ENCODE results near the gene DKK2. TPM values are rescaled to one million over a fixed set of nuclear protein-coding genes. Genes with fewer than 3 reads are reported as not detected.

DKK2 gene
- total and polyA plus RNA-seq, 2 experiments from 2014 or later, result 3.2 to 4.3 TPM

DNA sequence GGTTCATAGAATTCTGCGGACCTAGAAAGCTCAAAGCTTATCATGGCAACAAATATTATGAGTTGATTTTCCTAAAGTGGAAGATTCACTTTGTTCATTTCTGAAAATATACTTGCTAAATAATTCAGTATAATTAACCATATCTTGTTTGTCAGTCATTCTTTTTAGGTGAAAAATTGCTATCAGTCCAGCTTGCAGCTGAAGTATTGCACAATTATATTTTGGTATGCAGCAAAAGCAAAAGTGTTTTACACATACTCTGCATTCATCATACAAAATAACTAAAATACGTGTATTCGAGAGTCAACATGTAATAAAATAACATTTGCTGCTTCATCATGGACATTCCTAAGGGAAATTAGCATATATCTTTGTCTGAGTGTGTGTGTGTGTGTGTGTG lies 24.8 kb downstream of the DKK2 start:
- Histone ChIP-seq H3F3A (ENCODE audit: insufficient read depth) (no peaks in the 10 kb centered on the region), H4K20me1 (ENCODE audit: insufficient read depth) (no peaks in the 10 kb centered on the region), H3K36me3 (ENCODE audit: low read depth) (no peaks in the 10 kb centered on the region), H3K27ac (no peak overlapping the region), H3K9ac (no peak overlapping the region), H3K4me2 (ENCODE audit: unreplicated experiment) (no peak overlapping the region), H3K9me3 (ENCODE audit: low read depth) (no peaks in the 10 kb centered on the region), H3K4me3 (no peak overlapping the region), H3K27me3 (replicated peaks; ENCODE audit: insufficient read depth) (no peaks in the 10 kb centered on the region), H3K9me2 (ENCODE audit: insufficient read depth) (no peaks in the 10 kb centered on the region), H2AFZ (no peak overlapping the region), H3K4me1 (ENCODE audit: insufficient read depth) (no peaks in the 10 kb centered on the region), H3K79me2 (ENCODE audit: insufficient read depth) (no peaks in the 10 kb centered on the region)
- DNase-seq, result no peak
- TF ChIP-seq EZH2 (IDR thresholded peaks at IDR 0.05; ENCODE audit: insufficient read depth, poor library complexity, severe bottlenecking), result no peak
- no peak for TF ChIP-seq EZH2phosphoT487 (IDR thresholded peaks at IDR 0.05; ENCODE audit: insufficient read depth, low read depth)
- in situ Hi-C loops (cut with MboI), result no loop called here
- WGBS, 2 experiments (ENCODE audit: low coverage in 1 of 2, low lambda C conversion rate in 2 of 2, missing lambda C conversion rate in 2 of 2), result 66 to 67% methylated on average over 3 of the region's 3 CpGs

DNA sequence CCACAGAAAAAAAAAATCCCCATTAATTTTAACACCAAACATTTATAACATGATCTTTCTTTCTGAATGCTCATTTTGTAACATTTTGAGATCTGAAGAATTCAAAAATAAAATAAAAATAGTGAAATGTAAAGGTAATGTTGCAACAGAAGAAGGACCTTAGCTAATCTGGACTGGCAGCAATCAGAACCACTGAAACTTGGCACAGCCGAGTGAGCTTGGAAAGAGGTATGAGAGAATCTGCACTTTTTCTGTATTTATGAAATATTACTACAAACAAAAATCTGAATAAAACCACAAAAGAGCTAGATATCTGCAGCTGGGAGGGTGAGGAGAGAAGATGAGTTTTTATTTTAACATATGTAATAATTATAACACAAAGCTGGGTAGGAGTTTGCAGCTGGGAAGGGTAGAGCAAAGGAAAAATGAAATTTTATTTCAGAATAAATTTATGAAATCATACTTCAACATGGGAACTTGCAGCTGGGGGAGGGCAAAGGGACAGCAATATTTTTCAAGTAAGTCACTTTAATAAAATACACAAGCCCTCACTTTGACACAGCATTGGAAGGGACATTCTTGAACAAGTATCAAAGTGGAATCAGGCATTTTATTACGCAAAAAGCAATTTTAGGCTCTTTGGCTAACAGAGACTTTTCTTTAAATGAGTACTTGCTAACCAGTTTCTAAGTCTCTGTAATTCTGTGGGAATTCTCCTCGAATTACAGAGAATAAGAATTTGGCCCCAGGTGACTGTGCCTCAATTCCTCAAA lies 26.7 kb downstream of the DKK2 start:
- Histone ChIP-seq H3K4me1 (ENCODE audit: insufficient read depth) (no peaks in the 10 kb centered on the region), H2AFZ (no peak overlapping the region), H3K9me3 (ENCODE audit: low read depth) (no peaks in the 10 kb centered on the region), H3K9me2 (ENCODE audit: insufficient read depth) (no peaks in the 10 kb centered on the region), H4K20me1 (ENCODE audit: insufficient read depth) (no peaks in the 10 kb centered on the region), H3K4me3 (no peak overlapping the region), H3K79me2 (ENCODE audit: insufficient read depth) (no peaks in the 10 kb centered on the region), H3K27me3 (replicated peaks; ENCODE audit: insufficient read depth) (no peaks in the 10 kb centered on the region), H3K36me3 (ENCODE audit: low read depth) (no peaks in the 10 kb centered on the region), H3F3A (ENCODE audit: insufficient read depth) (no peaks in the 10 kb centered on the region), H3K27ac (no peak overlapping the region), H3K9ac (no peak overlapping the region), H3K4me2 (ENCODE audit: unreplicated experiment) (no peak overlapping the region)
- in situ Hi-C loops (cut with MboI), result no loop called here
- WGBS, 2 experiments (ENCODE audit: low coverage in 1 of 2, low lambda C conversion rate in 2 of 2, missing lambda C conversion rate in 2 of 2), result 33 to 41% methylated on average over 3 of the region's 3 CpGs
- no peak for TF ChIP-seq EZH2phosphoT487 (IDR thresholded peaks at IDR 0.05; ENCODE audit: insufficient read depth, low read depth)
- no peak for TF ChIP-seq EZH2 (IDR thresholded peaks at IDR 0.05; ENCODE audit: insufficient read depth, poor library complexity, severe bottlenecking)
- no peak for DNase-seq

DNA sequence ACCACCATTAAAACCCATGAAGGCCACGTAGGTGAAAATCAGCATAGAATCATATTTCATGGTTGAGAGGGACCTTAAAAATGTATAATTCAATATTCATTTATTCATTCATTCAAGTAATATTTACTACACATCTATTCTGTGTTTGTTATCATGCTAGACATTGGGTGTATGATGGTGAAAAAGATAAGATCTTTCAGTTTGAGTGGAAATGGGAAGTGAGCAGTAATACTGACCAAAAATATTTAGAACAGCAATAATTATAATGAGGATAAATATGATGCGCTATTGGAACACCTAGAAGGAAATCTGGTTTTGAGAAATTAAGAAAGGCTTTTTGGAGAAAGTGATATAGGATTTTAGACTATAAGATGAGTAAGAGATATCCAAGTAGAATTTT lies 28.0 kb downstream of the DKK2 start:
- H3K79me2 ChIP-seq (ENCODE audit: insufficient read depth), result no peaks in the 10 kb centered on the region
- no peaks in the 10 kb centered on the region for H3K27me3 ChIP-seq (replicated peaks; ENCODE audit: insufficient read depth)
- WGBS, 2 experiments (ENCODE audit: low coverage in 1 of 2, low lambda C conversion rate in 2 of 2, missing lambda C conversion rate in 2 of 2), result 83 to 87% methylated on average over 2 of the region's 2 CpGs
- H3K27ac ChIP-seq, result no peak overlapping the region
- no peaks in the 10 kb centered on the region for H3K9me3 ChIP-seq (ENCODE audit: low read depth)
- no peak overlapping the region for H3K4me3 ChIP-seq
- no peaks in the 10 kb centered on the region for H3K4me1 ChIP-seq (ENCODE audit: insufficient read depth)
- H3F3A ChIP-seq (ENCODE audit: insufficient read depth), result no peaks in the 10 kb centered on the region
- H3K9ac ChIP-seq, result no peak overlapping the region
- TF ChIP-seq EZH2phosphoT487 (IDR thresholded peaks at IDR 0.05; ENCODE audit: insufficient read depth, low read depth) (no peak), EZH2 (IDR thresholded peaks at IDR 0.05; ENCODE audit: insufficient read depth, poor library complexity, severe bottlenecking) (no peak)
- H3K4me2 ChIP-seq (ENCODE audit: unreplicated experiment), result no peak overlapping the region
- no peaks in the 10 kb centered on the region for H4K20me1 ChIP-seq (ENCODE audit: insufficient read depth)
- no peaks in the 10 kb centered on the region for H3K36me3 ChIP-seq (ENCODE audit: low read depth)
- in situ Hi-C loops (cut with MboI), result no loop called here
- no peaks in the 10 kb centered on the region for H3K9me2 ChIP-seq (ENCODE audit: insufficient read depth)
- no peak for DNase-seq
- H2AFZ ChIP-seq, result no peak overlapping the region

DNA sequence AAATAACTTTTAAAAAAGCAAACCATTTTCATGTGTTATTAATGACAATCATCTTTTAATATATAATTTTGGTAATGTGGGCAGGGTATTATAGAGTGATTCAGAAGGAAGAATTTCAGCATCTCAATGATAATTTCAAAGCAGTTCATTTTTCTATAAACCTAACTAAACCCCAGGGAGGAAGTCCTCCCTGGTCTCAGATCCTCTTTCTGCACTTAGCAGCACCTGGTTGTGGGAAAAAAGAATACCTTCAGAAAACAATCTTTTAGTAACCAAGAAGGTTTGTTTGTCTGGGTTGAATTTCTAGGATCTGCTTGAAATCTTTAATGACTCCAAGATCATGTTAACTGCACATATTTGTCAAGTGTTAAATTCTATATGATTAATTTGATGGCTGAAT lies 29.9 kb downstream of the DKK2 start:
- H3K9me2 ChIP-seq (ENCODE audit: insufficient read depth), result no peaks in the 10 kb centered on the region
- H2AFZ ChIP-seq, result no peak overlapping the region
- H3K4me3 ChIP-seq, result no peak overlapping the region
- no peaks in the 10 kb centered on the region for H3K9me3 ChIP-seq (ENCODE audit: low read depth)
- H3K9ac ChIP-seq, result no peak overlapping the region
- no peaks in the 10 kb centered on the region for H3F3A ChIP-seq (ENCODE audit: insufficient read depth)
- H3K4me2 ChIP-seq (ENCODE audit: unreplicated experiment), result no peak overlapping the region
- no peaks in the 10 kb centered on the region for H3K36me3 ChIP-seq (ENCODE audit: low read depth)
- H4K20me1 ChIP-seq (ENCODE audit: insufficient read depth), result no peaks in the 10 kb centered on the region
- in situ Hi-C loops (cut with MboI), result no loop called here
- no peaks in the 10 kb centered on the region for H3K4me1 ChIP-seq (ENCODE audit: insufficient read depth)
- no peaks in the 10 kb centered on the region for H3K79me2 ChIP-seq (ENCODE audit: insufficient read depth)
- no peak for DNase-seq
- H3K27me3 ChIP-seq (replicated peaks; ENCODE audit: insufficient read depth), result no peaks in the 10 kb centered on the region
- no peak overlapping the region for H3K27ac ChIP-seq
- TF ChIP-seq EZH2 (IDR thresholded peaks at IDR 0.05; ENCODE audit: insufficient read depth, poor library complexity, severe bottlenecking) (no peak), EZH2phosphoT487 (IDR thresholded peaks at IDR 0.05; ENCODE audit: insufficient read depth, low read depth) (no peak)
